ENCODE results near the gene PRSS53. TPM values are rescaled to one million over a fixed set of nuclear protein-coding genes. Genes with fewer than 3 reads are reported as not detected.

The PRSS53 gene
- total RNA-seq, 1 donor from 2014 or later = 5.1 TPM

DNA sequence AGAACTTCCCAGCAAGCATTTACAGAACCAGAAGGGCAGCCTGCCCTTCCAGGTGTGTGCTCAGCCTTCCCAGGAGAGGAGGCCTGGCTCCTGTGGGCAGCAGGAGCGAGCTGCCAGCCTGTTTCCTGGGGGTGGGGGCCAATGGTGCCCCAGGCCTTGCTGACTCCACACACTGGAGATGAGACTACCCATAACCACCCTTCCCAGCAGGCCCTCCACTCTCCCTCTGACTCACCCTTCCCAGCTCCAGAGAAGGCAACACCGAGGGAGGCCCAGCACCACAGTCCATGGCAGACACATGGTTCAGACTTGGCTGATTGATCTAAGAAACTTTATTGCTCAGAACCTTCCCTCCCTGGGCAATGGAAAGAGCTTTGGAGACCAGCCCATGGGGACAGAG is 1.8 kb upstream of the PRSS53 start:
- H3K36me3 Mint-ChIP-seq = no peaks in the 10 kb centered on the region
- no peak overlapping the region for H3K27ac Mint-ChIP-seq
- H3K4me3 Mint-ChIP-seq = no peak overlapping the region
- H3K9me3 Mint-ChIP-seq = peaks cover 1% of the 10 kb centered on the region
- peaks cover 7% of the 10 kb centered on the region for H3K4me1 Mint-ChIP-seq (ENCODE audit: unreplicated experiment)
- H3K27me3 Mint-ChIP-seq = no peaks in the 10 kb centered on the region
- TF ChIP-seq, protein P1, sequence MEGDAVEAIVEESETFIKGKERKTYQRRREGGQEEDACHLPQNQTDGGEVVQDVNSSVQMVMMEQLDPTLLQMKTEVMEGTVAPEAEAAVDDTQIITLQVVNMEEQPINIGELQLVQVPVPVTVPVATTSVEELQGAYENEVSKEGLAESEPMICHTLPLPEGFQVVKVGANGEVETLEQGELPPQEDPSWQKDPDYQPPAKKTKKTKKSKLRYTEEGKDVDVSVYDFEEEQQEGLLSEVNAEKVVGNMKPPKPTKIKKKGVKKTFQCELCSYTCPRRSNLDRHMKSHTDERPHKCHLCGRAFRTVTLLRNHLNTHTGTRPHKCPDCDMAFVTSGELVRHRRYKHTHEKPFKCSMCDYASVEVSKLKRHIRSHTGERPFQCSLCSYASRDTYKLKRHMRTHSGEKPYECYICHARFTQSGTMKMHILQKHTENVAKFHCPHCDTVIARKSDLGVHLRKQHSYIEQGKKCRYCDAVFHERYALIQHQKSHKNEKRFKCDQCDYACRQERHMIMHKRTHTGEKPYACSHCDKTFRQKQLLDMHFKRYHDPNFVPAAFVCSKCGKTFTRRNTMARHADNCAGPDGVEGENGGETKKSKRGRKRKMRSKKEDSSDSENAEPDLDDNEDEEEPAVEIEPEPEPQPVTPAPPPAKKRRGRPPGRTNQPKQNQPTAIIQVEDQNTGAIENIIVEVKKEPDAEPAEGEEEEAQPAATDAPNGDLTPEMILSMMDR (conservative IDR thresholded peaks at IDR 0.05) = no peak
- DNase-seq (ENCODE audit: extremely low spot score, unreplicated experiment) = no peak

DNA sequence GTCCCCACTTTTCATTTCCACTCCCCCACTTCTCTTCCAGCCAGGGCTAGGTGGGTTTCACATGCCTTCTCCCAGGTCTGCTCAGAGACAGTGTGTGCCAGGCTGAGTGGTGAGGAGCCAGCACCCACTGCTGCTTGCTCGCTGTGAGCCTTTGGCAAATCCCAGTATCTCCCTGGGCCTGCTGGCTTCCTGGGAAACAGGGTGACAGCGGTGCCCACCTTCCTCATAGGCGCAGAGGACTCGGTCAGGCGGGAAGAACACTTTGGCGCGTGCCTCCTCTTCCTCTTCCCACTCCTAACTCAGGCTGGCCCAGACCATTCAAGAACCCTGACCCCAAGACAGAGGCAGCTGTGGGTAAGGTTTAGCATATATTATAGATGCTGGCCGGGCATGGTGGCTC is 456 bp upstream of the PRSS53 start:
- no peaks in the 10 kb centered on the region for H3K27me3 Mint-ChIP-seq
- H3K4me1 Mint-ChIP-seq (ENCODE audit: unreplicated experiment) = peaks cover 5% of the 10 kb centered on the region
- TF ChIP-seq, protein P1 (conservative IDR thresholded peaks at IDR 0.05) = no peak
- no peaks in the 10 kb centered on the region for H3K36me3 Mint-ChIP-seq
- no peak for DNase-seq (ENCODE audit: extremely low spot score, unreplicated experiment)
- H3K9me3 Mint-ChIP-seq = no peaks in the 10 kb centered on the region
- no peak overlapping the region for H3K27ac Mint-ChIP-seq
- no peak overlapping the region for H3K4me3 Mint-ChIP-seq

DNA sequence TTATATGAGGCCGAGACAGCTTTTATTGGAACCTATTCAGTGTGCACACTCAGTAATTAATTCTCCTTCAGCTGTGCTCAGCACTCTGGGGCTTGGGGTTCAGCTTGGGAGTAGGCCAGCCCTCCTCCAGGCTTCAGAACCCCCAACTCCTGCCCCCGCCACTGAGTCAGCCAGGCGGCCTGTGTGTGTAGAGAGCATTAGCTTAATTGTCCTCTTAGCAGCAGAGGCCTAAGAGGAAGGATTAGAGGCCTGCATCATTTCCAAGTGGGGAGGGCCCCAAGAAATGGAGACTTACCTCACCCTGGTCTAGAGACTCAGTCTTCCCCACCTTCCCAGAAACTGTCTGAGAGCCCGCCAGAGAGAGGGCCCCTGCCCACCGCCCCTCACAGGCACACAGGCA is 772 bp downstream of the PRSS53 start:
- Mint-ChIP-seq H3K27me3 (no peaks in the 10 kb centered on the region), H3K4me3 (no peak overlapping the region), H3K36me3 (no peaks in the 10 kb centered on the region), H3K4me1 (ENCODE audit: unreplicated experiment) (no peaks in the 10 kb centered on the region), H3K27ac (no peak overlapping the region), H3K9me3 (no peaks in the 10 kb centered on the region)
- no peak for DNase-seq (ENCODE audit: extremely low spot score, unreplicated experiment)
- TF ChIP-seq, protein P1 (conservative IDR thresholded peaks at IDR 0.05) = no peak

DNA sequence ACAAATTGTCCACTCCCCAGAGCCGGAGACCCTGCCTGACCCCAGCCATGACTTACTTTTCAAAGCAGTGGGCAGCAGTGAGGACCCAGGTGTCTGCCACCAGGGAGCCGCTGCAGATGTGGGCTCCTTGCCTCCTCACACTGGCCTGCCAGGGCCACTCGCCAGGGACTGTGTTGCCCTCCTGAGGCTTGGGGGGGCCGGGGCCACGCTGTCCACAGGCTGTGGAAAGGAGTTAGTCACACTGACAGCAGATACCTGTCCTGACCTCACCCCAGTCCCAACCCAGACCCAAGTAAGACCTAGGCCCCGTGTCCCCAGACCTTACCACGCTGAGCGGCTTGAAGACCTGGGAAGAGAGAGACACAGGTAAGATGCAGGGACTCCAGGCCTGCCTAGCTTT is 1.3 kb downstream of the PRSS53 start:
- H3K4me1 Mint-ChIP-seq (ENCODE audit: unreplicated experiment) = no peaks in the 10 kb centered on the region
- no peak overlapping the region for H3K27ac Mint-ChIP-seq
- no peak overlapping the region for H3K4me3 Mint-ChIP-seq
- DNase-seq (ENCODE audit: extremely low spot score, unreplicated experiment) = no peak
- no peaks in the 10 kb centered on the region for H3K27me3 Mint-ChIP-seq
- H3K36me3 Mint-ChIP-seq = no peaks in the 10 kb centered on the region
- TF ChIP-seq, protein P1 (conservative IDR thresholded peaks at IDR 0.05) = no peak
- no peaks in the 10 kb centered on the region for H3K9me3 Mint-ChIP-seq

DNA sequence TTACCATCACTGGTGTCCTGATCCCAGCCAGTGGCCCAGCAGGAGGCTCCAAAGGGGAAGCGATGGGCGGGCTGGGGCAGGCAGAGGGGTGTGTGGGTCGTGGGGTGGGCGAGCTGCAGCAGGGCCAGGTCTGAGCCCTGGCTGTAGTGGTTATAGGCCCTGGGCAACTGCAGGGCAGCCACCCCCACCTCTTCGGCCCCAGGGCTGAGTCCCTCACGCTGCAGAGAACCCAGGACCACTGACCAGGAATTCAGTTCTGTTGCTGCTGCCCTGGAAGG is 2.2 kb downstream of the PRSS53 start:
- Mint-ChIP-seq H3K27me3 (no peaks in the 10 kb centered on the region), H3K36me3 (no peaks in the 10 kb centered on the region), H3K27ac (no peak overlapping the region), H3K4me3 (no peak overlapping the region), H3K9me3 (no peaks in the 10 kb centered on the region), H3K4me1 (ENCODE audit: unreplicated experiment) (peaks cover 5% of the 10 kb centered on the region)
- DNase-seq (ENCODE audit: extremely low spot score, unreplicated experiment) = no peak
- TF ChIP-seq, protein P1 (conservative IDR thresholded peaks at IDR 0.05) = no peak

DNA sequence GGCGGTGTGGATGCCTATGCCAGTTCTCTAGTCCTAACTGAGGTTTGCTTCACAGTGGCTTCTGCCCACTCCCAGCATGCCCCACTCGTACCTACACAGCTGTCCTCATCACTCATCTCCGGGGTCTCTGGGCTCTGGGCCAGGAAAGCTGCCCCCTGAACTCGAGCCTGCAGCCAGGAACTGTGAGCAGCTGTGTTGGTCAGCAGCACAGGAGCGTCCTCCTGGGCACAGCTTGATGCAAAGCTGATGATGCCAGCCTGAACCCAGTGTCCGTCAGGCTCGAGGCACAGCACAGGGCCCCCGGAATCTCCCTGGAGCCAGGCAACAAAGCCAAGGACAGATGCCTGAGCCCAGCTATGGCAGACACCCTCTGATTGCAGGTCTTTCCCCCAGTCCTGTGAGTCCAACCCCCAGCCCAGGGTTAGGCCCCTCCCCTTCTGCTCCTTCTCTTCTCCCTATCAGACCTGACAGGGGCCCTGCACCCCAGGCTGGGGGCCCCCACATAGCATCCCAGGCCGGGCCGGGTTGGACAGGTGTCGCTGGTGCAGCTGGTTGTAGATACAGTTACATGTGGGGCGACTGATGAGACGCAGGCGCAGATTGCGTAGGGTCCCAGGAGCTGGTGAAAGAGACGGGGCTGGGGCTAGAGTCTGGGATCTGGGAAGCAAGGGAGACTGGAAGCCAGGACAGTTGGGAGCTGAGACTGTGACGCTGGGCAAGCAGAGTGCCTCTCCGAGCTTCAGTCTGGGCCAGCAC is 2.7 kb downstream of the PRSS53 start:
- no peak for DNase-seq (ENCODE audit: extremely low spot score, unreplicated experiment)
- Mint-ChIP-seq H3K9me3 (no peaks in the 10 kb centered on the region), H3K4me3 (no peak overlapping the region), H3K27ac (no peak overlapping the region), H3K4me1 (ENCODE audit: unreplicated experiment) (peaks cover 5% of the 10 kb centered on the region), H3K27me3 (no peaks in the 10 kb centered on the region), H3K36me3 (no peaks in the 10 kb centered on the region)
- TF ChIP-seq, protein P1 (conservative IDR thresholded peaks at IDR 0.05) = no peak
